A549 (cell line): ENCODE data around the gene CCDC12. TPM values are rescaled to one million over a fixed set of nuclear protein-coding genes. Genes with fewer than 3 reads are reported as not detected.

Experiments used
- ATAC-seq, 2 experiments: fragments of 200-7000 bp in 1 of 2; fragments of >200 bp in 1 of 2; cut with Nextera tagmentation in 1 of 2; cut with Tn5 transposase in 1 of 2; 3 replicates each; pipeline versions ENCODE4 v1.8.0 to v1.9.1; 2018 to 2020; ENCODE audit warnings: mild to moderate bottlenecking in 1 of 2, moderate library complexity in 1 of 2
- CTCF ChIA-PET: fragments of 300-600 bp; sonication (Branson Sonifier 250); formaldehyde crosslinking; extraction: SDS; loops from one replicate; lab custom pipeline; 2021; ENCODE audit warnings: antibody characterized with exemption, inconsistent platforms; lab: Yijun Ruan, JAX
- POLR2A ChIA-PET: fragments of 350-600 bp; formaldehyde crosslinking; extraction: SDS; loops from one replicate; lab custom pipeline; 2021; ENCODE audit warnings: antibody characterized with exemption, inconsistent platforms; lab: Yijun Ruan, JAX
- DNase-seq, 2 experiments: peaks; one replicate each; pipeline versions ENCODE4 v3.0.0 to v3.0.0-alpha.2; 2011 to 2016; ENCODE audit warnings: low read depth in 1 of 2, low spot score in 1 of 2
- FAIRE-seq: peaks from 2 replicates; lab custom pipeline; 2011; peaks lifted over from hg19 to GRCh38; lab: Jason Lieb, UNC
- H3K27ac ChIP-seq, 2 experiments: fragments of >200 bp; sonication (Bioruptor Twin); formaldehyde crosslinking; 3 replicates each; pipeline ENCODE4 v1.5.1; 2016 to 2017
- H3K4me1 ChIP-seq: fragments of >200 bp; sonication (Bioruptor Twin); formaldehyde crosslinking; 3 replicates; pipeline ENCODE4 v1.6.1; 2016
- H3K4me2 ChIP-seq: fragments of >200 bp; sonication (Bioruptor Twin); formaldehyde crosslinking; 3 replicates; pipeline ENCODE4 v1.6.1; 2016
- H3K4me3 ChIP-seq: fragments of >200 bp; sonication (Bioruptor Twin); formaldehyde crosslinking; 3 replicates; pipeline ENCODE4 v1.5.1; 2016
- H3K9me3 ChIP-seq: fragments of >200 bp; sonication (Bioruptor Twin); formaldehyde crosslinking; 3 replicates; pipeline ENCODE4 v1.6.1; 2016
- BHLHE40 ChIP-seq: IDR thresholded peaks from 2 replicates; pipeline ENCODE4 v1.6.1; 2012; ENCODE audit warnings: low read depth, low read length, inconsistent platforms
- EHF ChIP-seq: fragments of 250-450 bp; sonication (Bioruptor Pico); IDR thresholded peaks from 2 replicates; pipeline ENCODE4 v1.5.0; 2020; ENCODE audit warnings: mild to moderate bottlenecking
- EP300 ChIP-seq, 2 experiments: fragments of >200 bp; sonication (Bioruptor Twin); formaldehyde crosslinking; IDR thresholded peaks; 2 replicates in 1 of 2; 3 replicates in 1 of 2; pipeline ENCODE4 v1.6.1; 2016 to 2017
- FOSB ChIP-seq: fragments of 250-450 bp; sonication (Bioruptor Pico); IDR thresholded peaks from 2 replicates; pipeline ENCODE4 v1.5.0; 2020; ENCODE audit warnings: mild to moderate bottlenecking, moderate library complexity
- JUN ChIP-seq, 2 experiments: fragments of >200 bp; sonication (Bioruptor Twin); formaldehyde crosslinking; IDR thresholded peaks; 2 replicates in 1 of 2; 3 replicates in 1 of 2; pipeline ENCODE4 v1.6.1; 2016 to 2017
- MAFK ChIP-seq: fragments of 450-650 bp; IDR thresholded peaks from 2 replicates; pipeline ENCODE4 v1.6.1; 2014; ENCODE audit not compliant: partially characterized antibody
- MAX ChIP-seq: IDR thresholded peaks from 2 replicates; pipeline ENCODE4 v1.6.1; 2012
- NFE2L2 ChIP-seq: fragments of 150-350 bp; conservative IDR thresholded peaks from 2 replicates; pipeline ENCODE4 v1.6.1; 2014; ENCODE audit warnings: low read length
- NPAS2 ChIP-seq: fragments of 250-450 bp; sonication (Bioruptor Pico); IDR thresholded peaks from 2 replicates; pipeline ENCODE4 v1.8.0; 2022; ENCODE audit warnings: mild to moderate bottlenecking, moderate library complexity, borderline replicate concordance
- PHF8 ChIP-seq: fragments of 200-600 bp; sonication (generic); IDR thresholded peaks from 2 replicates; pipeline ENCODE4 v1.6.1; 2016; ENCODE audit warnings: low read depth, mild to moderate bottlenecking, antibody characterized with exemption, moderate library complexity, borderline replicate concordance
- POLR2AphosphoS2 ChIP-seq: conservative IDR thresholded peaks from 2 replicates; pipeline ENCODE4 v1.6.1; 2012; ENCODE audit warnings: low read length, improper control_type of control experiment, inconsistent platforms
- RNF2 ChIP-seq: fragments of 200-600 bp; sonication (generic); IDR thresholded peaks from 2 replicates; pipeline ENCODE4 v1.6.1; 2016; ENCODE audit warnings: low read depth, mild to moderate bottlenecking, antibody characterized with exemption, moderate library complexity, borderline replicate concordance
- TFCP2L1 ChIP-seq: fragments of 250-450 bp; sonication (Bioruptor Pico); IDR thresholded peaks from 2 replicates; pipeline ENCODE4 v1.5.0; 2021; ENCODE audit warnings: mild to moderate bottlenecking
- ZFP36 ChIP-seq: fragments of 450-650 bp; IDR thresholded peaks from 2 replicates; pipeline ENCODE4 v1.6.1; 2014; ENCODE audit warnings: borderline replicate concordance; ENCODE audit not compliant: partially characterized antibody
- ZNF302 ChIP-seq: fragments of 250-450 bp; sonication (Bioruptor Pico); IDR thresholded peaks from 2 replicates; pipeline ENCODE4 v1.9.0; 2021; ENCODE audit warnings: inconsistent platforms, mild to moderate bottlenecking, moderate library complexity
- WGBS: methylation state at CpG from one replicate; pipeline ENCODE4 v1.1.6; 2017; ENCODE audit errors: missing lambda C conversion rate; 5-methylcytosine and 5-hydroxymethylcytosine counted together
- polyA plus RNA-seq, 4 experiments: library from polyadenylated mRNA; depleted of rRNA in 3 of 4; stranded (reverse); fragments of >200 nt; fragmentation: RNase III in 1 of 4; extraction: RNeasy Plus Mini Kit Qiagen cat#74134 plus additional on column Dnase treatment in 1 of 4; gene quantifications; 2 replicates in 3 of 4; 3 replicates in 1 of 4; pipeline ENCODE4 v1.2.3, GENCODE V29; 2011 to 2017
- TF ChIP-seq, protein P1 (sequence below): fragments of 200-600 bp; sonication (generic); IDR thresholded peaks from 2 replicates; pipeline ENCODE4 v1.6.1; 2016; ENCODE audit warnings: antibody characterized with exemption, mild to moderate bottlenecking, moderate library complexity

The CCDC12 gene
- polyA plus RNA-seq, 2 of the 4 experiments (the other 2 are of a cell fraction) = 34.8 to 81.0 TPM

DNA sequence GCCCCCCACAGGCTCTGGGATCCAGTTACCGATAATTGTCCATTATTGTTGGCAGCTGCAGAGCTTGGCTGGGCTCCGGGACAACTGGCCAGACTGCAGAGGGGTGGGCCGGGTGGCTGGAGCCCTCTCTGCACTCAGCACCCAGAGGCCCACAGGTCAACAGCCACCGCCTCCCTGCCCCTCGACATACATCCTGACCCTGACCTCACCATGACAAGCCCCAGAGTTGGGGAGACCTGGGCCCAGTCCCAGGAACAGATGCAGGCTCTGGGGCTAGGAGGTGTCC, 76.6 kb downstream of the CCDC12 start:
- H3K27ac ChIP-seq = no peak overlapping the region
- POLR2A ChIA-PET = no interaction called here
- no peak for TF ChIP-seq ZNF302 (CRISPR knock-in tag)
- TF ChIP-seq EHF (CRISPR knock-in tag) = no peak
- TF ChIP-seq NPAS2 = no peak
- no peak for TF ChIP-seq RNF2
- TF ChIP-seq TFCP2L1 = no peak
- no peak for TF ChIP-seq NFE2L2
- no peak for TF ChIP-seq EP300 (IDR thresholded peaks at IDR 0.05)
- TF ChIP-seq, all 56 proteins: peak for 0
- CTCF ChIA-PET = interaction anchor here (1.0 to 2.4 kb wide), 3 partner anchors 9 to 59 kb away, joined by 3 to 20 read pairs (median 4); no protein-coding TSS in a partner anchor
- H3K4me1 ChIP-seq = no peaks in the 10 kb centered on the region
- no peak for DNase-seq
- H3K9me3 ChIP-seq = no peaks in the 10 kb centered on the region
- no peak overlapping the region for H3K4me2 ChIP-seq
- FAIRE-seq = no peak
- H3K4me3 ChIP-seq = no peak overlapping the region
- WGBS = 67% methylated on average over 1 of the region's 5 CpGs
- no peak for ATAC-seq

- H3K4me1 ChIP-seq = no peaks in the 10 kb centered on the region
- TF ChIP-seq FOSB (CRISPR knock-in tag) (no peak), ZFP36 (no peak), POLR2AphosphoS2 (no peak), MAX (no peak), BHLHE40 (no peak), EP300 (IDR thresholded peaks at IDR 0.05) (no peak)
- TF ChIP-seq, protein P1, sequence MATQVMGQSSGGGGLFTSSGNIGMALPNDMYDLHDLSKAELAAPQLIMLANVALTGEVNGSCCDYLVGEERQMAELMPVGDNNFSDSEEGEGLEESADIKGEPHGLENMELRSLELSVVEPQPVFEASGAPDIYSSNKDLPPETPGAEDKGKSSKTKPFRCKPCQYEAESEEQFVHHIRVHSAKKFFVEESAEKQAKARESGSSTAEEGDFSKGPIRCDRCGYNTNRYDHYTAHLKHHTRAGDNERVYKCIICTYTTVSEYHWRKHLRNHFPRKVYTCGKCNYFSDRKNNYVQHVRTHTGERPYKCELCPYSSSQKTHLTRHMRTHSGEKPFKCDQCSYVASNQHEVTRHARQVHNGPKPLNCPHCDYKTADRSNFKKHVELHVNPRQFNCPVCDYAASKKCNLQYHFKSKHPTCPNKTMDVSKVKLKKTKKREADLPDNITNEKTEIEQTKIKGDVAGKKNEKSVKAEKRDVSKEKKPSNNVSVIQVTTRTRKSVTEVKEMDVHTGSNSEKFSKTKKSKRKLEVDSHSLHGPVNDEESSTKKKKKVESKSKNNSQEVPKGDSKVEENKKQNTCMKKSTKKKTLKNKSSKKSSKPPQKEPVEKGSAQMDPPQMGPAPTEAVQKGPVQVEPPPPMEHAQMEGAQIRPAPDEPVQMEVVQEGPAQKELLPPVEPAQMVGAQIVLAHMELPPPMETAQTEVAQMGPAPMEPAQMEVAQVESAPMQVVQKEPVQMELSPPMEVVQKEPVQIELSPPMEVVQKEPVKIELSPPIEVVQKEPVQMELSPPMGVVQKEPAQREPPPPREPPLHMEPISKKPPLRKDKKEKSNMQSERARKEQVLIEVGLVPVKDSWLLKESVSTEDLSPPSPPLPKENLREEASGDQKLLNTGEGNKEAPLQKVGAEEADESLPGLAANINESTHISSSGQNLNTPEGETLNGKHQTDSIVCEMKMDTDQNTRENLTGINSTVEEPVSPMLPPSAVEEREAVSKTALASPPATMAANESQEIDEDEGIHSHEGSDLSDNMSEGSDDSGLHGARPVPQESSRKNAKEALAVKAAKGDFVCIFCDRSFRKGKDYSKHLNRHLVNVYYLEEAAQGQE = no peak
- no peak for ATAC-seq
- H3K4me3 ChIP-seq = no peak overlapping the region
- POLR2A ChIA-PET = no interaction called here
- no peak overlapping the region for H3K27ac ChIP-seq
- no peaks in the 10 kb centered on the region for H3K9me3 ChIP-seq
- DNase-seq = no peak
- FAIRE-seq = no peak
- CTCF ChIA-PET = interaction anchor here (1.0 to 2.4 kb wide), 3 partner anchors 10 to 32 kb away, joined by 4 to 20 read pairs (median 6); no protein-coding TSS in a partner anchor
- 94% methylated on average over 10 of the region's 22 CpGs for WGBS
- no peak overlapping the region for H3K4me2 ChIP-seq
Observed at GRCh38 chr3:46899151-46900006, 77.2 kb downstream of the CCDC12 start.

GRCh38 chr3:46898321-46899150, 78.0 kb downstream of the CCDC12 start:
- CTCF ChIA-PET = interaction anchor here (1.0 kb wide), 2 partner anchors 11 to 31 kb away, joined by 4 to 6 read pairs; no protein-coding TSS in a partner anchor
- no peak for FAIRE-seq

More at GRCh38 chr3:46898321-46899150, 78.0 kb downstream of the CCDC12 start:
- no peaks in the 10 kb centered on the region for H3K9me3 ChIP-seq
- H3K27ac ChIP-seq = no peak overlapping the region
- no peak for TF ChIP-seq JUN (IDR thresholded peaks at IDR 0.05)
- no peak for TF ChIP-seq PHF8
- no peak for TF ChIP-seq RNF2
- TF ChIP-seq MAFK = no peak
- H3K4me3 ChIP-seq = no peak overlapping the region
- WGBS = 80% methylated on average over 28 of the region's 71 CpGs
- ATAC-seq (no peak), DNase-seq (no peak)
- H3K4me2 ChIP-seq = no peak overlapping the region
- no peaks in the 10 kb centered on the region for H3K4me1 ChIP-seq
- POLR2A ChIA-PET = no interaction called here
